ENCODE data around the gene TBXA2R.

The TBXA2R gene

DNA sequence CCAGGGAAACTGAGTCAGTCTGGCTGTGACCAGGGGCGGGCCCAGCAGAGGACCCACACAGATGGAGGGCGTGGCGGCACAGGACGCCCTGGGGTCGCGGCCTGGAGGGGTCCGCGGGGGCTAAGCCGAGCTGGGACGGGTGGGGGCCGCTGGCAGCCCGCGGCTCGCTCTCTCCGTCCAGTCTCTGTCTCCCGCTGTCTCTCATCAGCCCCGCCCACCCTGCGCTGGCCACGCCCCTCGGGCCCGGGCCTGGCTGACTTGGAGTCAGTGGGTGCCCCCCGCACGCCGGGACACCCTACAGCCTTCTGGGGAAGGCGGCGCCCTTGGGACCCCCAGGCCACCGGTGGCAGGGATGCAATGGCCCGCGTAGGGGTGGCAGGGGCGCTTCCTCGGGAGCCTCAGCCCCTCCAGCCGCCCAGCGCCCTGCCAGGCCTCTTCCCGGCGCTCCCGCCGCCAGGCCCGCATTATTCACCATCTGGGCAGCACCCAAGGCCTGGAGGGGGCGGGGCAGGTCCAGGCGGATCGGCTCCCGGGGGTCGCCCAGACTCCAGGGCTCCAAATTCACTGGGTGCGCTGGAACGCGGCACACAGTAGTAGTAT lies at the start of gene TBXA2R:
Gene TBXA2R (minus strand): TSS at position 186 of the 600 bp plus-strand sequence. CDS start 6,241 bp downstream, outside the sequence.
- peak; percentile 73 for ATAC-seq (ENCODE audit: low read depth)
- H3K4me3 ChIP-seq (ENCODE audit: severe bottlenecking): peak within 1 kb of the TSS; percentile 26
- H3K27ac ChIP-seq (ENCODE audit: poor library complexity, severe bottlenecking): no peak within 1 kb of the TSS

GRCh38 chr19:3656073-3656746 lies 49.5 kb upstream of the TBXA2R start:
- Histone ChIP-seq H3K4me3 (ENCODE audit: severe bottlenecking) (no peak overlapping the region), H3K27me3 (ENCODE audit: insufficient read depth, poor library complexity, severe bottlenecking) (no peaks in the 10 kb centered on the region), H3K9me3 (ENCODE audit: severe bottlenecking) (no peaks in the 10 kb centered on the region), H3K36me3 (ENCODE audit: low read depth) (peaks cover 9% of the 10 kb centered on the region; the same call in 1 of the 2 replicates), H3K4me1 (ENCODE audit: insufficient read depth, poor library complexity, severe bottlenecking) (peaks cover 11% of the 10 kb centered on the region), H3K27ac (ENCODE audit: poor library complexity, severe bottlenecking) (peak overlapping the region; percentile 38)
- no peak for DNase-seq (ENCODE audit: low spot score)
- no peak for ATAC-seq (ENCODE audit: low read depth)
- TF ChIP-seq CTCF (IDR thresholded peaks at IDR 0.05; ENCODE audit: poor library complexity, severe bottlenecking): no peak

More for the DNA sequence above, at the start of gene TBXA2R:
- Histone ChIP-seq H3K9me3 (ENCODE audit: severe bottlenecking) (no peaks in the 10 kb centered on the region), H3K36me3 (ENCODE audit: low read depth) (peaks cover 5% of the 10 kb centered on the region), H3K4me1 (ENCODE audit: insufficient read depth, poor library complexity, severe bottlenecking) (no peaks in the 10 kb centered on the region), H3K27me3 (ENCODE audit: insufficient read depth, poor library complexity, severe bottlenecking) (no peaks in the 10 kb centered on the region)
- no peak for DNase-seq (ENCODE audit: low spot score)
- no peak for TF ChIP-seq CTCF (IDR thresholded peaks at IDR 0.05; ENCODE audit: poor library complexity, severe bottlenecking)

GRCh38 chr19:3655402-3656072 lies 48.9 kb upstream of the TBXA2R start:
- Histone ChIP-seq H3K4me3 (ENCODE audit: severe bottlenecking) (no peak overlapping the region), H3K9me3 (ENCODE audit: severe bottlenecking) (no peaks in the 10 kb centered on the region), H3K36me3 (ENCODE audit: low read depth) (peaks cover 9% of the 10 kb centered on the region; the same call in 1 of the 2 replicates), H3K27ac (ENCODE audit: poor library complexity, severe bottlenecking) (peak overlapping the region; percentile 38), H3K4me1 (ENCODE audit: insufficient read depth, poor library complexity, severe bottlenecking) (peaks cover 11% of the 10 kb centered on the region), H3K27me3 (ENCODE audit: insufficient read depth, poor library complexity, severe bottlenecking) (no peaks in the 10 kb centered on the region)
- DNase-seq (ENCODE audit: low spot score) (peak; percentile 88), ATAC-seq (ENCODE audit: low read depth) (peak; percentile 80)
- no peak for TF ChIP-seq CTCF (IDR thresholded peaks at IDR 0.05; ENCODE audit: poor library complexity, severe bottlenecking)

GRCh38 chr19:3653865-3654513 lies 47.3 kb upstream of the TBXA2R start:
- Histone ChIP-seq H3K27ac (ENCODE audit: poor library complexity, severe bottlenecking) (no peak overlapping the region), H3K9me3 (ENCODE audit: severe bottlenecking) (no peaks in the 10 kb centered on the region), H3K4me3 (ENCODE audit: severe bottlenecking) (no peak overlapping the region), H3K36me3 (ENCODE audit: low read depth) (peaks cover 9% of the 10 kb centered on the region; the same call in 1 of the 2 replicates), H3K27me3 (ENCODE audit: insufficient read depth, poor library complexity, severe bottlenecking) (no peaks in the 10 kb centered on the region), H3K4me1 (ENCODE audit: insufficient read depth, poor library complexity, severe bottlenecking) (peaks cover 11% of the 10 kb centered on the region)
- no peak for DNase-seq (ENCODE audit: low spot score)
- no peak for ATAC-seq (ENCODE audit: low read depth)
- TF ChIP-seq CTCF (IDR thresholded peaks at IDR 0.05; ENCODE audit: poor library complexity, severe bottlenecking): no peak
